Activated T-cell treated with anti-CD3 and anti-CD28 coated beads, Interleukin-2, amount 50 U/mL, for 72 hours (primary cell): ENCODE data around the gene HEXIM1. TPM values are rescaled to one million over a fixed set of nuclear protein-coding genes. Genes with fewer than 3 reads are reported as not detected.

Experiments used
- ATAC-seq, 2 donors: fragments of 150-1000 bp; cut with Tn5 transposase; replicated peaks in 1 of 2; 2 replicates each; pipeline ENCODE4 v1.10.0; 2021; ENCODE audit warnings: moderate library complexity in 2 of 2, mild to moderate bottlenecking in 1 of 2
- DNase-seq, 2 donors: peaks; one replicate each; pipeline ENCODE4 v3.0.0; 2021 to 2022; ENCODE audit warnings: mixed read lengths in 1 of 2
- H3K27ac Mint-ChIP-seq: one replicate; pipeline ENCODE4 v1.8.0; 2022; ENCODE audit warnings: mild to moderate bottlenecking, moderate library complexity, mixed read lengths
- H3K27me3 Mint-ChIP-seq: one replicate; pipeline ENCODE4 v1.8.0; 2022; ENCODE audit warnings: low read depth, mixed read lengths
- H3K36me3 Mint-ChIP-seq, 2 donors: one replicate each; pipeline ENCODE4 v1.8.0; 2022; ENCODE audit warnings: mixed read lengths in 2 of 2, mild to moderate bottlenecking in 1 of 2; ENCODE audit not compliant: insufficient read depth in 2 of 2
- H3K4me1 Mint-ChIP-seq: one replicate; pipeline ENCODE4 v1.8.0; 2022; ENCODE audit warnings: low read depth, mixed read lengths
- H3K4me3 Mint-ChIP-seq, 2 donors: one replicate each; pipeline ENCODE4 v1.8.0; 2022; ENCODE audit warnings: mild to moderate bottlenecking in 2 of 2, mixed read lengths in 2 of 2, moderate library complexity in 2 of 2
- H3K9me3 Mint-ChIP-seq, 2 donors: one replicate each; pipeline ENCODE4 v1.8.0; 2022; ENCODE audit warnings: mixed read lengths in 2 of 2
- total RNA-seq, 2 donors: library from RNA; stranded (reverse); gene quantifications; one replicate each; pipeline ENCODE4 v1.2.3, GENCODE V29; 2022

The HEXIM1 gene
- total RNA-seq, 2 donors from 2014 or later, result 58.0 to 63.3 TPM

GRCh38 chr17:45128989-45129388 is 19.3 kb upstream of the HEXIM1 start:
- Mint-ChIP-seq H3K9me3 (no peaks in the 10 kb centered on the region), H3K4me1 (peaks cover 6% of the 10 kb centered on the region)
- ATAC-seq, result no peak

GRCh38 chr17:45129426-45129939 is 18.8 kb upstream of the HEXIM1 start:
- H3K36me3 Mint-ChIP-seq, result no peaks in the 10 kb centered on the region
- H3K27ac Mint-ChIP-seq, result no peak overlapping the region
- H3K4me1 Mint-ChIP-seq, result peaks cover 6% of the 10 kb centered on the region
- H3K4me3 Mint-ChIP-seq, result no peak overlapping the region
- no peak for DNase-seq
- ATAC-seq, result no peak
- peaks cover 8% of the 10 kb centered on the region for H3K27me3 Mint-ChIP-seq
- no peaks in the 10 kb centered on the region for H3K9me3 Mint-ChIP-seq

More at GRCh38 chr17:45128989-45129388, 19.3 kb upstream of the HEXIM1 start:
- Mint-ChIP-seq H3K27me3 (peaks cover 8% of the 10 kb centered on the region), H3K4me3 (no peak overlapping the region), H3K27ac (no peak overlapping the region), H3K36me3 (no peaks in the 10 kb centered on the region)
- no peak for DNase-seq

GRCh38 chr17:45129940-45130680 is 18.2 kb upstream of the HEXIM1 start:
- H3K27me3 Mint-ChIP-seq, result peaks cover 8% of the 10 kb centered on the region
- H3K4me1 Mint-ChIP-seq, result peaks cover 7% of the 10 kb centered on the region
- no peak for ATAC-seq
- H3K27ac Mint-ChIP-seq, result no peak overlapping the region
- no peak for DNase-seq
- H3K36me3 Mint-ChIP-seq, result no peaks in the 10 kb centered on the region
- no peak overlapping the region for H3K4me3 Mint-ChIP-seq
- H3K9me3 Mint-ChIP-seq, result no peaks in the 10 kb centered on the region

GRCh38 chr17:45130681-45131615 is 17.3 kb upstream of the HEXIM1 start:
- Mint-ChIP-seq H3K9me3 (no peaks in the 10 kb centered on the region), H3K27ac (no peak overlapping the region), H3K36me3 (no peaks in the 10 kb centered on the region), H3K4me1 (peaks cover 13% of the 10 kb centered on the region), H3K27me3 (peaks cover 8% of the 10 kb centered on the region), H3K4me3 (peak overlapping the region; percentile 74 to 85)
- no peak for DNase-seq
- ATAC-seq, result no peak

GRCh38 chr17:45131616-45132319 is 16.5 kb upstream of the HEXIM1 start:
- Mint-ChIP-seq H3K27me3 (peaks cover 8% of the 10 kb centered on the region), H3K27ac (no peak overlapping the region), H3K36me3 (no peaks in the 10 kb centered on the region), H3K4me3 (peak overlapping the region; percentile 74 to 85), H3K9me3 (no peaks in the 10 kb centered on the region), H3K4me1 (peaks cover 21% of the 10 kb centered on the region)
- ATAC-seq (peak; percentile 7 to 8), DNase-seq (peak; percentile 68 to 74)

- Mint-ChIP-seq H3K9me3 (no peaks in the 10 kb centered on the region), H3K4me3 (peak within 1 kb of the TSS; percentile 85 to 95), H3K27ac (peak within 1 kb of the TSS; percentile 28), H3K36me3 (no peaks in the 10 kb centered on the region), H3K4me1 (peaks cover 21% of the 10 kb centered on the region), H3K27me3 (peaks cover 8% of the 10 kb centered on the region)
- ATAC-seq, result peak in 1 of 2 donors; percentile 48
- DNase-seq, result no peak
These were observed 16.0 kb upstream of the HEXIM1 start, which contains the start of gene PLCD3 for GRCh38 chr17:45132320-45132571. Gene PLCD3 (minus strand): TSS chr17:45132515. CDS start chr17:45132410, 105 bp downstream.

- no peaks in the 10 kb centered on the region for H3K36me3 Mint-ChIP-seq
- peak; percentile 43 to 50 for ATAC-seq
- H3K4me3 Mint-ChIP-seq, result peak overlapping the region; percentile 85 to 95
- H3K4me1 Mint-ChIP-seq, result peaks cover 21% of the 10 kb centered on the region
- H3K9me3 Mint-ChIP-seq, result no peaks in the 10 kb centered on the region
- H3K27me3 Mint-ChIP-seq, result peaks cover 8% of the 10 kb centered on the region
- H3K27ac Mint-ChIP-seq, result peak overlapping the region; percentile 28
- DNase-seq, result peak; percentile 77 to 80
These were observed 15.5 kb upstream of the HEXIM1 start for GRCh38 chr17:45132572-45133463.

GRCh38 chr17:45135192-45135977 is 12.9 kb upstream of the HEXIM1 start, which contains the start of gene ACBD4:
Gene ACBD4 (plus strand): TSS chr17:45135687. CDS start chr17:45136145, 458 bp downstream.
- ATAC-seq (peak; percentile 85 to 86), DNase-seq (peak; percentile 96 to 98)
- H3K36me3 Mint-ChIP-seq, result no peaks in the 10 kb centered on the region
- peaks cover 21% of the 10 kb centered on the region for H3K4me1 Mint-ChIP-seq
- H3K9me3 Mint-ChIP-seq, result no peaks in the 10 kb centered on the region
- H3K4me3 Mint-ChIP-seq, result peak within 1 kb of the TSS; percentile 88 to 92
- H3K27me3 Mint-ChIP-seq, result peaks cover 8% of the 10 kb centered on the region
- H3K27ac Mint-ChIP-seq, result peak within 1 kb of the TSS; percentile 69

- Mint-ChIP-seq H3K9me3 (no peaks in the 10 kb centered on the region), H3K4me3 (peak overlapping the region; percentile 88 to 92), H3K36me3 (peaks cover 2% of the 10 kb centered on the region in 2 donors), H3K27me3 (peaks cover 4% of the 10 kb centered on the region), H3K4me1 (peaks cover 21% of the 10 kb centered on the region), H3K27ac (peak overlapping the region; percentile 69)
- DNase-seq, result no peak
- no peak for ATAC-seq
These were observed 12.1 kb upstream of the HEXIM1 start for GRCh38 chr17:45135978-45136791.

- Mint-ChIP-seq H3K4me1 (peaks cover 21% of the 10 kb centered on the region), H3K27me3 (no peaks in the 10 kb centered on the region), H3K4me3 (peak overlapping the region; percentile 88 to 92), H3K9me3 (no peaks in the 10 kb centered on the region), H3K27ac (no peak overlapping the region), H3K36me3 (peaks cover 2% of the 10 kb centered on the region in 2 donors)
- no peak for ATAC-seq
- no peak for DNase-seq
These were observed 11.3 kb upstream of the HEXIM1 start for GRCh38 chr17:45136846-45137560.
